ENCODE measurements around the gene TLX2. TPM values are rescaled to one million over a fixed set of nuclear protein-coding genes. Genes with fewer than 3 reads are reported as not detected.

Gene TLX2
- total RNA-seq, 1 donor from 2014 or later = not detected

DNA sequence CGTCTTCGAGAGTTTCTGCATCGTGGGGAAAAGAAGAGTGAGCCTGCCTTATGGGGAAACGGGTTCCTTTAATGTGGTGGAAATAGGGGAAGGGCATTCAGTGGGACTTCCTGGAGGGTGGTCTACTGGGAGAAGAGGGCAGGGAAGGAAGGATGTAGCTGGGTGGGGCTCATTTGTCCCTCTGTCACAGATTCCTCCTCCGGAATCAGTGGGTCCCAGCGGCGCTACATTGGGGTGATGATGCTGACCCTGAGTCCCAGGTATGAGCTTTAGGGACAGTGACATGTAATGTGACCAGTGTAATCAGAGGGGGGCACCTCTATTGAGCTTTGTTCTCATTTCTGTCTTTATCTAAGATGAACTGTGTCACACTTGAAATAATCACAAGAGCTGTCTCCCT lies 17.4 kb downstream of the TLX2 start:
- no peak for DNase-seq (ENCODE audit: low spot score)

DNA sequence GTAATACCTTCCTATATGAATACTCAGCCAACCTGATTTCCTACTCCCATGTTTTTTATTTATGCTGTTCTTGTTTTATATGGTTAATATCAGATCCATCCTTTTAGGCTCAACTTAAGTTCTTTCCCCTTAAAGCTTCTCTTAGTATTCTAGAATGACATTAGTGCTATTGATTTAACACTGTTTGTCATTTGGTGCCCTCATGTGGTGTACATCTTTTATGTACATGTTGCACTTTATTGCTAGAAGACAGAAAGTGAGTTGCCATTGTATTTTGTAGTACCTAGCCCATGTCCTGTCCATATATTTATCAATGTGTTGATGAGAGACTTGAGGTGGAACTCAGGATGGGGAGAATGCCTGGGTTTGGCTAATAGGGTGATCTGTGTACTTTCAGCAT lies 18.0 kb downstream of the TLX2 start:
- DNase-seq (ENCODE audit: low spot score) = peak; percentile 47

DNA sequence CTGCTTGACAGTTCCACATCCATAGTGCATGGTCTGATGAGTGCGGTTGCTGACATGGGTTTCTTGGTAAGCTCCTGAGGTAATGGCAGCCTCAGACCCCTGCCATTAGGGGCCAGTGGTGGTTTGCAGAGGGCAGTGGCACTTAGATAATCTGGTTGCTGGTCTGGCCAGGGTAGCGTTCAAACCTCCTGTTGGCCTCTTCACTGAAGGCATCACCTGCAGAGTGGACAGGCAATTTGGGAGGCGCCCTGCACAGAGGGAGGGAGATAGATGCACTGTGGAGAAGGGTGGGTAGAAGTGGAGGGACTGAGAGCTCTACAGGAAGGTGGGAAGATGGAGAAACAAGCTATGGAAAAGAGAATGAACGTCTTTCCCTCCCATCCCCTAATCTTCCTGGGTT lies 19.2 kb downstream of the TLX2 start:
- DNase-seq (ENCODE audit: low spot score) = no peak

DNA sequence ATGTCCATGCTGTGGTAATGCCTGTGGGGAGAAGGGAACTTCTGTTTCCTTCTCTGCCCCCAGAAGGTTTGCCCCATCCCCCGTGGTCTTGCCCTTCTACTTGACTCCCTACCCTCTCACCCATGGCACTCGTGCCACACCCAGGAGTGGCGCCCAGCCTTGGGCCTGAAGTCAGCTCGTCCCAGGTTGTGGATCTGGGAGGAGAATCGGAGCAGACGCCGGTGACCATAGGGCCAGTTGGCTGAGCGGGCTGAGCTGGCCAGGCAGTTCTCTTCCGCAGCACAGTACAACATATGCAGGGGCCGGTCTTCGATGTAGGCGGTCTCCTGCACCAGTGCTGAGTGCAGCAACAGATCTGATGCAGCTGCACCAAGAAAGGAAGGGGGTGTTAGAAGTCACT lies 20.2 kb downstream of the TLX2 start:
- DNase-seq (ENCODE audit: low spot score) = no peak

DNA sequence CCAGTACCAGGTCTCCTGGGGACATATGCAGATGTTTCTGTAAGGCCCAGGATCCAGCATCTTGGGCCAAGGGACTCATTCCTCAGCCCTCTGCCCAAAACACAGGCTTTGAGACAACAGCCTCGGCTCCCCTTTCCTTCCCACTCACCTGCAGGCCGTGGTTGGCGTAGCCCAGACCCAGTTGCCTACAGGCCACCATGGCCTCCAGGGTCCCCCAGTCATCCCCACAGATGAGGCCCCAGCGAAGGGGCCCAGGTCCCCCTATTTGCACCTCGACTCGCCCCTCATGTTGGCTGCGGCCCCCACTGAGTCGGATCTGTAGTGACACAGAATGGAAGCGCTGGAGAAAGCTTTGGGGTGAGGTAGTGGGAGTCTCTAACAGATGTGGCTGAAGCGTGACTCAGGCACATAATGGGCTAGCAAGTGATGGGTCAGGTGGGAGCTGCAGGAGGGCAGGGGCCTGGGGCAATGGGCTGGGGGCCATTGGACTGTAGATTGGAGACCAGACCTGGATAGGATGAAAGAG lies 21.3 kb downstream of the TLX2 start:
- no peak for DNase-seq (ENCODE audit: low spot score)

DNA sequence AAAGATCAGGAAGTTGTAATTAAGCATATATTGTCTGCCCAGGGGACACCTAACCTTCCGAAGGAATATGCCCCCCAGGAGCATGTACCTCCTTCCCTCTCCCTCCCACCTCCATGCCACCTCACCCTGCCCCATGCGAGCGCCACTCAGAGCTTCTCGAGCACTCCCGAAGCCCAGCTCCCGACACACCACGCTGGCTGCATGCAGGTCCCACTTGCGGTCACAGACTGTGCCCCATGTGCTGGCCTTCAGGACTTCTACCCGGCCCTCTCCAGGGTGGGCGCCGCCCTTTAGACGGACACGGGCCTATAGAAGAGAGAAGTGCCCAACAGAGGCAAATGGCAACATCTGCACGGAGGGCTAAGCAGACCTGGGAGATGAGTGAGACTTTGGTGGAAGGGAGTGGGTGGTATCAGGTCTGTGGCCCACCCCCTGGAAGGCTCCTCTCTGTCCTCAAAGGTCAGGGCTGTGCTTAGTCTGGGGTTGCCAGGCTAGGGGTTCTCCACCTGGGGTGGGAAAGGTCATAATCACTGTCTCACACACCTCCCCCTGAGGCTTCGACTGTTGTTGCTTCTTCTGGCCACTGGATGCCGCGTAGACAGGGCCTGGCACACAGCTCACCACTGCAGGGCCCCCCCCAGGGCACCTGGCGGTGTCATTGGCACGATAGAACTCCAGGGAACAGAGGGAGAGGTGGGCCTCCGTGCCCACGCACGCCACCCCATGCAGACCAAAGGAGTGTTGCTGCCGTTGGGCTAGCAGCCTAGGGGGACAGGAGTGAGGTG lies 22.1 kb downstream of the TLX2 start:
- DNase-seq (ENCODE audit: low spot score) = no peak

DNA sequence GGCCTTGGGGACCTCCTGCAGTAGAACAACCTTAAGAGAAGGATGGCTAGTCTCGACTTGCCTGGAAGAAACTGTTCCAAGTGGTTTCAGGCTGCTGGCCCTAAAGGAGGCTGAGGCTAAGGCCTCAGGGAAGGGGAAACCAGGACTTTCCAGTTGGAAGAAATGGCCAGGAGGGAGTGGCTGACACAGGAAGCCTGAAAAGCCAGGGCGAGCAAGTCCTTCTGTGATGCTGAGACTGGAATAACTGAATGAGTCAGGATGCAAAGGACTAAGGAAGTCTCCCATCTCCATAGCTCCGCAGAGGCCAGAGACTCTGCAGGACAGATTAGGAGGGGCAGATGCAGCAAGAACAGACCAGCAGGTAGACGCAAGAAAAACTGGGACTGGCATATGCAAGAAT lies 22.9 kb downstream of the TLX2 start:
- DNase-seq (ENCODE audit: low spot score) = no peak

DNA sequence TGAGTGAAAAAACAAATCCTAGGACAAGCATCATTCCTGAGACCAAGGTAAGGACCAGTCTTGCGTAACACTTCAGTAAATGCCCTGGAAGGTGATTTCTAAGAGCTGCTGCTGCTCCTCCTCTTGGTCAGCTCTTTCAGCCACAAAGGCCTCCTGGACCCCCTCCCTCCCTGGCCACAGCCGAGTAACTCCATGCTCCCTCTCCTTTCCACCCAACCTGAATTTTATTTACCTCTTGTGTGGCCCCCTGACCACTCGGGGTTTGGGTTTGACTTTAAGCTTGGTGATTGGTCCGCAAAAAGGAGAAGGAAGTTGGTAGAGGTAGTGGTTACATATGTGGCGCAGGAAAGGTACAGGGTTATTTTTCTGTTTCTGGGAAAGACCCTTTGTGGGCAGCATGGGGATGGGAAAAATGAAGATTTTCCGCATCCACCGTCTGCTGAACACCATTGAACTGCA lies 24.7 kb downstream of the TLX2 start:
- DNase-seq (ENCODE audit: low spot score) = no peak

DNA sequence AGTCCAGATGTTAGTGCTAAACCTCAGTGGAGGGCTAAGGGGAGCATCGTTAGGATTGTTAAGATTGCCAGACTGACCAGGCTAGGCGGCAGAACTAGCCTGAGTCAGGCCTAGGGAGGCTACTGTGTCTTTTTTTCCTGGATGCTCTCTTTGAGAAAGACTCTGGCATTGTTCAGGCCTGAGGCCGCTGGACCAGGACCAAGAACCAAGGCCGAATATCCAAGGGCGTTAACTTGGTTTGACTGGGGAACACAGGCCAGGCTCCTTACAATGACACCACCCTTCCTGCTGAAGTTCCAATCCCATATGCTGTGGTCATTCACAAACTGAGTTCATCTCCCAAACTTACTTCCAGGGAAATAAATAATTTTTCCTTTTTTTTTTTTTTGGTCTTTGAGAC lies 26.0 kb downstream of the TLX2 start:
- no peak for DNase-seq (ENCODE audit: low spot score)

DNA sequence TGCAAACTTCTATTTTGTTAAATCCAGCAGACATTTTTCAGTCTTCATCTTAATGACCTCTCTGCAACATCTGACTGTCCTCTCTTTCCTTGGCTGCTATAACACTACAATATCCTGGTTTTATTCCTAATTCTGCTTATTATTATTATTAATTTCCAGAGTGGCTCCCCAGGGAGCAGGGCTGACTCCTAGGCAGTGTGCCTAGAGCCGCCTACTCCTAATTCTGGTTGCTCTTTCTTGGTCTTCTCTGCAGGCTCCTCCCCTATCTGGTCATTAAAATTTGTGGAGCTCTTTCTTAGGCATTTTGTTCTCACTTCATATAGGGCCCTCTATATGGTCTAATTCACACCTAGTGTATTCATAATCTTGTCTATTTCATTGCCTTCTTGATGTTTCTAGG lies 28.7 kb downstream of the TLX2 start:
- no peak for DNase-seq (ENCODE audit: low spot score)

DNA sequence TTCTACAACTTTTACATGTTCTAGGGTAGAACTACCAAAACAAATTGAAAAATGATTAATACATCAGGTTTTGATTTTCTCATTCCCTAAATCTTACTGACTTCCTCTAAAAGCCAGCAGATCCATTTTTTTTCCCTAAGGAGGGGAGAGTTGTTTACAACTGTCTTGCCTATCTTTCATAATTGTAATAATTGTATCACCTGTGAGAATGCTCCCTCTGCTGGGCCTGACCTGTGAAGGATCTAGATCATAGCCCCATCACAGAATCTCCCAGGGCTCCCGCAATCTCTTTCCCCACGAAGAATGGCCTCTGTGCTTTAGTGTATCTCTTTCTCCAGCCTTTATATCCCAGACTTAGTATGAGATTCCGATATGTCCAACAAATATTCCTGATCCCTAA lies 30.4 kb downstream of the TLX2 start:
- no peak for DNase-seq (ENCODE audit: low spot score)

DNA sequence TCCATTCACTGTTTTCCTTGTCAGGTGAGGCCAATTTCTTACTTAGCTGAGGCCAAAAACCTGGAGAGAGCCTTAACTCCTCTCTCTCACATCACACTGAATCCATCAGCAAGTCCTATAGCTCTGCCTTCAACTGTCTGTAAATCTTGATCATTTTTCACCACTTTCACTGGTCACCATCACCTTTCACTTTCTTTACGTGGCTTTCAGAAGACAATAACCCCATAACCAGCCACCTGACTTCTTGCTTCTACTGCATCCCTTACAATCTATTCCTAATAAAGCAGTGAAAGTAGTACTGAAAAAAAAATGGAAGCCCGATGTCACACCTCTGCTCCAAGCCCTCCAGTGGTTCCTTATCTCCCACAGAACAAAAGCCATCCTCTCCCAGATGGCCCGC lies 31.8 kb downstream of the TLX2 start:
- DNase-seq (ENCODE audit: low spot score) = no peak

DNA sequence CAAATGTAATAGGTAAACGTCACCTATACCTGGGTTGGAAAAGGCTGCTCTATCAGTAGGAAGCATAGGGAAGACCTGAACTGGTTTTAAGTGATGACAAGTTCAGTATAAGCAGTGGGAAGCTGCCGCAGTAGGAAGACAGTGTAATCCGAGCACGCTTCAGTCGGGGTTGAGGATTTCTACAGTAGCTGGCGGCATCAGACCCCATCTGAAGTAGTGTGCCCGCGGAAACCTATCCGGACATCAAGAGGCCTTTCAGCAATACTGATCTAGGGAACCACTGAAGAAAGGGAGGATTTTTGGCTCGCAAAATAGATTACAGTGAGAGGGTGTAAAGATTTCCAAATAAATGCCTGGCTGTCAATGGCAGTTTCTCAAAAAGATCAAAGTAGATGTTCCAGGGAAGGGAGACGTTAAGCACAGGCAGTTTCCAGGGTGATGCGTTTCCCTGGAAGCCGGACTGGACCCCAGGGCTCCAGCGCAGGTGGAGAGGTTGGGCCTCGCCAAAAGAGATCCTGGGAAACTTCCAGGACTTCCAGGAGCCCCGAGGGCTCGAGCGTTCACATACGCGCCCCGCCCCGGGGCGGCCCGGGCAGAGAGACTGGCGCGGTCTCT lies 34.1 kb downstream of the TLX2 start:
- no peak for DNase-seq (ENCODE audit: low spot score)

DNA sequence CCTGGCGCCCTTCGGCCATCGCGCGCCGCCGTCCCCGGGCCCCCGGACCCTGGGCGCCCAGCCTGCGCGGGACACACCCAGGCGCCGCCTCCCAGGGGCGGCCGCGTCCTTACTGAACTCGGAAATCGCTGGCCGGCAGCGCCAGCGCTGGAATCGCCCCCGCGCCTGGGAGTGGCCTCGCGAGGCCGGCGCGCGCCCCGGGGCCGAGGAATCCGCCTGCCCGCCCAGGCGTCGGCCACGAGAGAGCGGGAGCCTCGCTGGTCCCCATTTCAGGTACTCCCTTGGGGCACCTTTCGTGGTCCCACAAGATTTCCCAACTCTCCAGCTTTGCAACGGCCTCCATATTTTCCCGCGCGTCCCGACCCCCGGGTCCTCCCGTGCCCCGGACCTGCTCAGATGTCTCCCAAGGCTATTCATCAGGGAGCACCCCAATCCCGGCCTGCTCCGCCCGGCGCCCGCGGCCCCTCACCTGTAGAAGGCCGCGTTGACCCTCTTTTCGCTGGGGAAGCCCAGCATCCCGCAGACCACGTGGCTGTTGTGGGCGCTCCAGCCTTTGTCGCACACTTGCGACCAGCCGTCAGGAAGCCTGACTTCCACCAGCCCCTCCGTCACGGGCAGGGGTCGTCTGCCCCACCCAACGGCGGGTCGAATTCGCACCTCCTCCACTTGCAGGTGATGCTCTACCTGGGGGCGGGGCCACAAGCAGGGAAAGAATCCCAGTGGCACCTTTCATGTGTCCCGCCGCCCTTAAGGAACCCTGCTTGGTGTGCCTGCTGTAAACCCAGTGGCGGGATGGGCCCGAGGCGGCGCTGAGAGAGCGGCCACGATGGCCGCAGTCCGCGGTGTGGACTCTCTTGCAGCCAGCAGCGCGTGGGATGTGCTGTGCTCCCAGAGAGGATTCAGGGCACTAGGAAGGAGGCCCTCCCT lies 34.9 kb downstream of the TLX2 start:
- peak; percentile 75 for DNase-seq (ENCODE audit: low spot score)

DNA sequence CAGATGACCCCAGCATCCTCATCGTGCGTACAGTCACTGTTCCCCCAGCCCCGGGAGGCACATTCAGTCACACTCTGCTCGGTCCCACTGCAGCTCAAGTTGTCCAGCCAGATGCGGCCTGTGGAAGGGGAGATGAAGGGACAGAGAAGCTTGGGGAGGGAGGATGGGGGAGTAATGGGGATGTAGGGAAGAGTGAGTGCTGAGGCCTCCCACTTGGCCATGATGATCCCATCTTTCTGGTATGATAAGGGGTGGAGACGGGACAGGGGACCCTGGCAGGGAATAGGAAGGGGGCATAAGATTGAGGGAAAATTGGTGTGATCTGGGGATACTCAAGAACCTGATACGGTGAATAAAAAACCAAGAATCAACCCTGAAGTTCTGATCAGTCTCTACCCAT lies 36.0 kb downstream of the TLX2 start:
- no peak for DNase-seq (ENCODE audit: low spot score)

DNA sequence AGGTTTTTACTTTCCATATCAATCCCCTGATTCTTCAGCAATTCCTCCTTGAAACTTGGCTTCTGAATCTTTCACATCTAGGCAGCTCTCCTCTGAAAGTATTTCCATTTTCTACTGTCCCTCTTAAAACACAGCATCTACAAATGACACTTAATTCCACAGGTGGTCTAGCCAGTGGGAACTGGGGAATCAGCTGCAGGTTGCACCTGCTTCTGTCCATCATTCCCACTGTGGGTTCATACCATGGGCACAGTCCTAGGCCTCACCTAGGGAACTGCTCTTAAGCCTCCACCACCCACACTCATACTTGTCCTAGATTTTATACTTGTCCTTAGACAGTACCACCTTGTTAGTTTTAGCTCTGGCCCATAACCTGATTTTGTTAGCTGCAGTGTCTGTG lies 37.3 kb downstream of the TLX2 start:
- no peak for DNase-seq (ENCODE audit: low spot score)

DNA sequence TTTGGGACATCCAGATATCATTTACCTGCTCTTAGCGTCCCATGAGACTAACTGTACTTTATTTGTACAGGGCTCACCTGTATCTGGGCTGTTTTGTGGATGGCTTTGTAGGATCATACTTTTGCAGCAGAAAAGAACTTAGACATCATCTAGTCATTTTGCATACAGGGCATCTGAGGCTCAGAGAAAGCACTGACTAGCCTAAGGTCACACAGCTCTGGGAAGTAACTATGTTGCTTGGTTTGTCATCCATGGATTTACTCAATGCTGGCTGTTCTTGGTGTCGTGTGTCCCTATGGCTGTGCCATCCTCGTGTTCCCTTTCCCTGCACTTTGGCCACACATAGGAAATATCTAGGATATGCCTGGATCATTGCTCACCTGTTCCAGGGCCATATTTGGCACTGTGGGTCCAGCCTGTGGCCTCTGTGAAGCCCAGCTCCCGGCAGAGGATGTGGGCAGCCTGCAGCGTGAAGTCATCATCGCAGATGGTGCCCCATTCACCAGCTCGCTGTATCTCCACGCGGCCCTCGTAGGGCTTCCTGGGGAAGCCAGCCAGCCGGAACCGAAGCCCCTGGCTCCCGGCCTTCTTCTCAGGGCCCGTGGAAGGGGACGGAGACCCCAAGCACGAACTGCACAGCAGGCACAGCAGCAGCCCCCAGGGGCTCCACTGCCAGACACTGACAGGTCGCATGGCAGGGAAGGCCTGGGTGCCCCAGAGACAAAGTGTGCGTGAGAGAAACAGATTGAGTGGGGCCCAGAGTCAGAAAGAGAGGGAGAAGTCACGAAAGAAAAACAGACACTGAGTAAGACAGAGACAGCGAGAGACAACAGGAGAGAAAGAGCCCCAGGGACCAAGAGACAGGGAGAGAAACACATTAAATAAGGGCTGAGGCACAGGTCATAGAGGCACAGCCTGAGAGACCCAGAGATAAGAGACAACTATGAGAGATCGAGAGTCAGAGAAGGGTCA lies 38.0 kb downstream of the TLX2 start:
- no peak for DNase-seq (ENCODE audit: low spot score)

DNA sequence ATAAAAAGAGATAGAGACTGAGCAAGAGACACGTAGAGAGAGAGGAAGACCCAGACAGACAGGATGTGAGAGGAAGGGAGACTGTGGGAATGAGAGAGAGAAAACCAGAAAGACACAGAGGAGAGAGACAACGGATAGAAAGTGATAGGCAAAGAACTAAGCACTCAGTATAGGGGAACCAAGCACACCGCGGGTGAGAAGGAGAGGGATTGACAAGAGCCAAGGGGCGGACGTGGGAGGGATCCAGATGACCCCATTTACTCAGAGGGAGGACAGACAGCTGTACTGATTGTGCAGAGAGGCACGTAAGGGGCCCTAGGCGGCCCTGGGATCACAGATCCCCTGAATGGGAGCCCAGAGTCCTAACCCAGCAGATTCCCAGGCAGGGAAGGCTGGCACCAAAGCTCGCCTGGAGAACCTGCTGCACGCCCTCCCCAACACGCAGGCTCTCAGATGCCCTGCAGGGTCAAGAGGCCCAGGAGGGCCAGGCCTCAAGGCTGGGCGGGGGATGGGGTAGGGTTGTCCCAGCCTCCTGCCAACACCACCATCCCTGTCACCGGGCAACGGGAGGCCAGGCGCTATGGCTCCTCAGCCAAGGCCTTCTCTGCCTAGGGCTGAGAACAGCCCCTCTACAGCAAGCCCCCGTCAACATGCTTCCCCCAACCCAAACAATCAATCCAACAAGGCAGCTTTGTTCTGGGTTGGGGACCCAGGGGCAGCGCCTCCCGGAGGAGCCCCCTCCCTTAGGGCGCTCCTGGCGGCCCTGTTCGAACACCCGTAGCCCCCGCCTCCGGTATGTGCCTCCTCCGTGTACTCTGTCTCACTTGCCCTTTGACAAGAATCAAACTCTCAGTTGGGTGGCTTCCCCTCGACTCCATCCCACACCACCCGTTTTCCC lies 38.9 kb downstream of the TLX2 start:
- peak; percentile 69 for DNase-seq (ENCODE audit: low spot score)

DNA sequence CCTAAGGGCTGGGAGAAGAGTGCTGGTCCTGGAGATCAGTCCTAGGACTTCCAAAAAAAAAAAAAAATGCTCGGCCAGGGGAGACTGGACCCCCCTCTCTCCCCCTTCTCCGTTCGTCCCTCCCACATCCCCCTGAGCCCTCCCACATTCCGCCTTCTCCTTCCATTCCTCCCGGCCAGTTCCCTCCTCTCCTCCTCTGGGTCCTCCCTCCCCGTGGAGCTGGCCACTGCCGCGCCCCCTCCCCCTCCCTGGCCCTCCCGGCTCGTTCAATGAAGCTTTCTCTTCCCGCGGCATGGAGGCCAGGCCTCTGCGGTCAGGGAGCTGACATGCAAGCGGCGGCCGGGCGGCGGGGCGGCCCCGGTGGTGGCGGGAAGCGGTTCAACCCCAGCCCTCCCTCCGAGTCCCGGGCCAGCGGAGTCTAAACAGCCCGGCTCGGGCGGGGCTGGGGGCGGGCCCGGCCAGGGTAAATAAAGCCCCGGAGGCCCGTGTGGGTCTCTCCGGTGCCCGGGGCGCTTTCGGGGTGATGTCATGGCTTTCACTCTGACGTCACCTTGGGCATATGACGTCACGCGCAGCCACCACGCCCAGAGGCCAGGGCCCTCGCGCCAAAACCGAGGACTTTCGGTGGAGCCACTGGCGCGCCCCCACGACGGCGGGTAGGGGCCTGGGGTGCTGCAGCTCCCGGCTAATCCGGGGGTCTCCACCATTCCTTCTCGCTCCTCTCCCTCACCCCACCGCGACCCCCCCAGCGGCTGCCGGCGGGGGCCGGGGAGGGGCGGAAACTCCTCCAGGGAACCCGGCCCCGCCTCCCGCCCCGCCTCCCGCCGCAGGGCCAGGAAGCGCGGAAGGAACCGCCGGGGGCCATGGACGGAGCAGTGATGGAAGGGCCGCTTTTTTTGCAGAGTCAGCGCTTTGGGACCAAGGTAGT lies 39.9 kb downstream of the TLX2 start, which contains the start of the genes DOK1 and LOXL3:
Gene DOK1, plus strand, starts transcription at position 829 of the 928 bp plus-strand sequence. Its CDS starts 35 bp downstream, at position 864.
Gene LOXL3, minus strand, starts transcription at position 51 of the 928 bp plus-strand sequence. CDS start 1,308 bp downstream, outside the sequence.
- DNase-seq (ENCODE audit: low spot score) = peak; percentile 96

Measured in umbilical cord (tissue), 2 donors.